Measurements from ENCODE around the gene CITED1.

DNA sequence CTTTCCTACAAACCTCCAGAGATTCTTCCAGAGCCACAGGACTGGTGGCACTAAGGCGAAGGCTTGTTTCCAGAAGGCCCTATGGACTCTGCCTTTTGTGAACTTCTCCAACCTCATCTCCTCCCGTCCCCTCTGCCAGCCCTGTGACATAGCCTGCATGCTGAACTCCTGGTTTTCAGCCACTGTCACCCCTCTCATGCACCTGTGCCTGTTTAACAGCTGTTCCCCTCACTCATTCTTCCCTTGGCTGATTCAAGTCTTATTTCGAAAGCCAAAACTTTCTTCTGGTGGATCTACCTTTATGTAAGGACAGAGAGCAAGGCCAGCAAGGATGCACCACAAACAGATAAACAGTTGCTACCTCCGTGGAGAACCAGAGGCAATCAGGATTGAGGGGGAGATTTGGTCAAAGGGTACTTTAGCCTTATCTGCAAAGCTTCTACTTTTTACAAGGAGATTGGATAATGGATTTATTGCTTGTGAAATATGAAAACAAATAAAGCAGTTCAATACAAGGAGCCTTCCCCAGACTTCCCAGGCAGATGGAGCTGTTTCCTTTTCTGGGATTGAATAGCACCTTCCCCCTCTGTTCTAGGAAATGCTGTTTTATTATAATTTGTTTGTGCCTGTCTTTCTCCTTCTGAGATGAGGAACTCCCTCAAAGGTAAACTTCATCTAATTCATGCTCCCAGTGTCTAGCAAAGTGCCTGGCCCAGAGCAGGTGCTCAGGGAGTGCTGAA, 5.7 kb downstream of the CITED1 start:
- TF ChIP-seq, protein P1, sequence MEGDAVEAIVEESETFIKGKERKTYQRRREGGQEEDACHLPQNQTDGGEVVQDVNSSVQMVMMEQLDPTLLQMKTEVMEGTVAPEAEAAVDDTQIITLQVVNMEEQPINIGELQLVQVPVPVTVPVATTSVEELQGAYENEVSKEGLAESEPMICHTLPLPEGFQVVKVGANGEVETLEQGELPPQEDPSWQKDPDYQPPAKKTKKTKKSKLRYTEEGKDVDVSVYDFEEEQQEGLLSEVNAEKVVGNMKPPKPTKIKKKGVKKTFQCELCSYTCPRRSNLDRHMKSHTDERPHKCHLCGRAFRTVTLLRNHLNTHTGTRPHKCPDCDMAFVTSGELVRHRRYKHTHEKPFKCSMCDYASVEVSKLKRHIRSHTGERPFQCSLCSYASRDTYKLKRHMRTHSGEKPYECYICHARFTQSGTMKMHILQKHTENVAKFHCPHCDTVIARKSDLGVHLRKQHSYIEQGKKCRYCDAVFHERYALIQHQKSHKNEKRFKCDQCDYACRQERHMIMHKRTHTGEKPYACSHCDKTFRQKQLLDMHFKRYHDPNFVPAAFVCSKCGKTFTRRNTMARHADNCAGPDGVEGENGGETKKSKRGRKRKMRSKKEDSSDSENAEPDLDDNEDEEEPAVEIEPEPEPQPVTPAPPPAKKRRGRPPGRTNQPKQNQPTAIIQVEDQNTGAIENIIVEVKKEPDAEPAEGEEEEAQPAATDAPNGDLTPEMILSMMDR (IDR thresholded peaks at IDR 0.05; ENCODE audit: extremely low read depth in 1 of 2, insufficient read depth in 1 of 2, low read depth in 1 of 2, low read length in 2 of 2): no peak
- no peak for TF ChIP-seq POLR2A (IDR thresholded peaks at IDR 0.05; ENCODE audit: low read depth, low read length)
- no peak for TF ChIP-seq EZH2 (IDR thresholded peaks at IDR 0.05; ENCODE audit: borderline replicate concordance, low read depth, low read length, severe bottlenecking)
- no peak for TF ChIP-seq GATA2 (IDR thresholded peaks at IDR 0.05; ENCODE audit: insufficient read depth, insufficient read length, low read depth, low read length)
- TF ChIP-seq POLR2AphosphoS5 (IDR thresholded peaks at IDR 0.05; ENCODE audit: insufficient read depth, low read depth, low read length): no peak
